Measurements from ENCODE around the gene RAB11FIP4.
A peak's percentile ranks its signal among the peaks of the same experiment; 100 is the strongest.

The RAB11FIP4 gene

GRCh38 chr17:31411707-31412285 is 20.3 kb downstream of the RAB11FIP4 start:
- peak; percentile 56 for DNase-seq

- DNase-seq, result peak; percentile 59
These were observed 21.0 kb downstream of the RAB11FIP4 start for GRCh38 chr17:31412511-31412910.

DNA sequence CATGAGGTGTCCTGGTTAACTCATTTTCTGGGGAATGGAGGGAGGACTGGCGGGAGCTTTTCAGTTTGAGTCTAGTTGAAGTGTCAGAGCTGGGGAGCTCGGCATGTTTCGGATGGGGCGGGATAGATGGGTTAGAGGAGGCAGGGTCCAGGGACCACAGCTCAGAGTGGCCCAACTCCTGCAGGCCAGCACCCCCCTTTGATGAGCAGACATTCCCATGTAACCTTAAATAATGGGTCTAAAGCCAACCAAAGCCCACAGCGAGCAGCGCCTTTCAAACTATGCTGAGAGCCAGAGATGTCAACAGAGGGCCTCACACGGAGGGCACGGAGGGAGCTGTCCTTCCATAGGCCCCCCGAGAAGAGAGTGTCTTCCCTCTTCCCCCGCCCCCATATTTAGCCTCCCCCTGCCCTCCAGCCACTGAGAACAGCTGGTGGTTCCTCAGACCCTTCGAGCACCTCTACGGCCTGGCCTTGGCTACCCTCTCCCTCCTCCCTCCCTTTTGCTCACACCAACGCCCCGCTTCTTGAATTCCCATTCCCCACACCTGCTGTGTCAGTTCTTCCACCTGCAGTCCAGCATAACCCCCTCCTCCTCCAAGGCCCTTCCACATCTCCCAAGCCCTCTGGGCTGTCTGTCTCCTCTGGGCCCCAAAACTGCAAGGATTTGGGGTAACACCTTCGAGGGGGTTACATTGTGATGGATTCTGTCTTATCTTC is 21.8 kb downstream of the RAB11FIP4 start:
- peak; percentile 51 for DNase-seq

DNA sequence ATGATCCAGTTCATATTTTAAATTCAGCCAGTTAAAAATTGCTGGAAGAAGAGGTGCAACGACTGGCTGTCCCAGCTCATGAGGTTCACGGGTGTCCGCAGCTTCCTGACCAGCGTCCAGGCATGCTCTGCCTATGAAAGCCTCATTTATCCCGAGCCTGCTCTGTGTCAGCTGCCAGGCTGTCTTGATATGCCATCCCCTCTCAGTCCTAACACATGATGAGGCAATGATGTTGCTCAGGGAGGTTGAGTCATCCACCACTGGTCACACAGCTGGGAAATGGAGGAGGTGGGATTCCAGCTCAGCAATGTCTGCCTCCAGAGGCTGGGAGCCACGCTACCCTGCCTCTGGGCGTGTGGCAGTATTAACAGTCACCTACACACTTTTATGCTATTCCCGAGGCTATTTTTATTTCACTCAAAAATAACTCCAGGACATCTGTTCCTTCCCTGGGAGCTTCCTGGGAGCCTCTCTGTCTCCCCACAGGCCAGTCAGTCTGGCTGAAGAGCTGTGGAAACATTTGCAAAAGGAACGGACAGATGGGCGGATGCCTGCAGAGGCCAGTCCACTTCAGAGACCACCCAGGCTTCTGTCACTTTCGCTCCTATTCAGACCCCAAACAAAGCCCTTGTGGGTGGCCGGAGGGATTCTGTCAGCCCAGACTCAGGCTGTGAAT is 22.5 kb downstream of the RAB11FIP4 start:
- DNase-seq, result peak; percentile 95

DNA sequence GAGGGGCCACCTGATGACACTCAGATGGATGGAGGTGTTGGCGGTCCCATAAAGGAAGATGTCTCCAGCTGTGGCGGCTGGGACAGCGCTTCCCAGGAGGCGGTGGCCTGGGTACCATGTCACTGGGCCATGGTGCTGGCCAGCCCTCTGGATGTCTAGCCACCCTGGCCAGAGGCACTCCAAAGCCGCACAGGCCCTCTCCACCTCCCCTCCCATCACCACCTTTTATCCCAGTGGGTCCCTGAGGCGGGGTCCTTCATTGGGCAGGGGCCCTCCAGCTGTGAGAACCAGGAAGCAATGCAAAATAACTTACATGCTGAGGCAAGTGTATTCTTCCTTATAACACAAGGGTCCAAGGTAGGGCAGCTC is 23.1 kb downstream of the RAB11FIP4 start:
- DNase-seq, result no peak

- DNase-seq, result peak; percentile 48
These were observed 23.6 kb downstream of the RAB11FIP4 start for GRCh38 chr17:31415004-31415454.

DNA sequence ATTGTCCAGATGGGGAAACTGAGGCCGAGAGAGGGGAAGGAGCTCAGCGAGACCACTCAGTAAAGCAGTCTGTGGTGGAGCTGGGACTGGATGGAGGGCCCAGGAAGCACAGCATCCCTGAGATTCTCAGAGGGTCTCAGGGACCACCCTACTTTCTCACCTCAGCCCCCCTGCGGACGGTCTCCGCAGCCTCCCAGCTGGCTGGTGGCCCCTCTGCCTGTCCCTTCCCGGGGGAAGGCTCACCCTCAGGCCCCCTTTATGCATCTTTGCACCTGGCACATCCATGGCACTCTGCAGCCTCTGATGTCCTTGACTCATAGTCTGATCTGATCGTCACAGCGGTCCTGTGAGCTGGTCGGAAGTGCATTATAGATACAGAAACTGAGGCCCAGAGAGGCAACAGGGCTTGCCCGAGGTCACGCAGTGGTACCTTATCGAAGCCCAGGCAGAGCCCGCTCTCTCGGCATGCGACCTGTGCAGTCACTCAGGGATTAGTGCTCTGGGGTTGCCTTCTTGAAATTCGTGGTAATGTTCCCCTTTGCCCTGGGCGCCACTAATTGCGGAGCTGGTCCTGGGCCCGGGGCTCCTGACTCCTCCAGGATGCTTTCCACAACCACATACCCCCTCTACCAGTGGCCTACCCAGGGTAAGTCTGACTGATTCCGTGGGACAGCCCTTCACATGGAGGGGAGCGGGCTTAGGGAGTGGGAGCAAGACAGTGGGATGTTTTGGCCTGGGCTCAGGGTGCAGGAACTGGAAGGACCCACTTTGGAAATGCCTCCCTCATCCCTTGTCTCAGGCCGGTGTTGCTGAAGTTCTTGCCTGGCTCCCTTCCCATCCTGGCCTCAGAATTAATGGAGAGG is 24.4 kb downstream of the RAB11FIP4 start:
- DNase-seq, result no peak

GRCh38 chr17:31416503-31416923 is 25.0 kb downstream of the RAB11FIP4 start:
- DNase-seq, result peak; percentile 83

DNA sequence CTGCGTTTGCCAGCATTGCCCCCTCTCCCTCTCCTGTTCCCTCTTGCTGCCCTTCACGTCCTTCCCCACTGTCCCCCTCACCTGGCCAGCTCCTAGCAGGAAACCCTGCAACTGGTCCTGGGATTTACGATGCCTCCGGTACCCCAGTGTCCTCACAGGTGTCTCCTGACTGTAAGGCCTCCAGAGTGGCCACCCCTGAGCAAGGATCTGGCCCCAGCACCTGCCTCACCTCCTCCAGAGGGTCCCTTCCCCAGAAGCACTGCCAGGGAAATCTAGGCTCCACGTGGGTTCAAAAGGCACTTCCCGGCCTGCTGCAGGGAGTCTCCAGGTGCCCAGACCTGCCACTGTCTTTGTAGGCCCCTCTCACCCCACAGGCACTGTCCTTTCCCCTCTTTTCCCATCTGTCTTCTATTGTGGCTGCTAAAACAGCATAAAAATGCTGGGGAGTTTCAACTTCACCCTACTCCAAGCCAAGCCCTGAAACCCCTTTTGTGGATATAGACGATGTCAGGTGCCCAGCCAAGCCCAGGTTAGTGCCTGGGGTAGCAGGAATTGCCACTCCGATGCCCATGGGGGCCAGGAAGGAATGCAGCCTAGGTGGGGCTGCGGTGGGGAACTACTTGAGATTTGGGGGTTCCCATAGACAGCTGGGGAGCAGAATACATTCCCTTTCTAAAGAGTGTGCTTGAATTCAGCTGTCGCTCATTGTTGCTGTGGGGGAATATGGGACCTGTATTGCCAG is 25.7 kb downstream of the RAB11FIP4 start:
- DNase-seq, result peak; percentile 55

DNA sequence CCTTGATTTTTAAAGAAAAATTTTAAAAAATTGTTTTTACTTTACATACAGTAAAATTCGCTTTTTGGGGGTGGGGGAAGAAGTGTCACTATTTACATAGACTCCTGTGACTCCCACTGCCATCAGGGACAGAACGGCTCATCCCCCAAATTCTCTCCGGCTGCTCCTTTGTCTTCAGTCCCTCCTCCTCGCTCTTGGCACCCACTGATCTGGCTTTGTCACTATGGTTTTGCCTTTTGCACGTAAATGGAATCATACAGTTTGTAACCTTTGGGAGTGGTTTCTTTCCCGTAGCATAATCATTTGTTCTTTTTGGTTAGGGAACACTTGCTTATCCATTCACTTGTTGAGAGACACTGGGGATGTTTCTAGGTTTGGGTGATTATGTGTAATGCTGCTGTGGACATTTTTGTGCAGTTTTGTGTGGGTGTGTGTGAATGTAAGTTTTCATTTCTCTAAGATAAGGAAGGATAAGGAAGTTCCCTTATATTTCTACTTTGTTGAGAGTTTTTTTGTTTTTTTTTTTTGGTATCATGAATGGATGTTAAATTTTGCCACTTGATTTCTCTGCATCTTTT is 27.4 kb downstream of the RAB11FIP4 start:
- peak; percentile 19 for DNase-seq

DNA sequence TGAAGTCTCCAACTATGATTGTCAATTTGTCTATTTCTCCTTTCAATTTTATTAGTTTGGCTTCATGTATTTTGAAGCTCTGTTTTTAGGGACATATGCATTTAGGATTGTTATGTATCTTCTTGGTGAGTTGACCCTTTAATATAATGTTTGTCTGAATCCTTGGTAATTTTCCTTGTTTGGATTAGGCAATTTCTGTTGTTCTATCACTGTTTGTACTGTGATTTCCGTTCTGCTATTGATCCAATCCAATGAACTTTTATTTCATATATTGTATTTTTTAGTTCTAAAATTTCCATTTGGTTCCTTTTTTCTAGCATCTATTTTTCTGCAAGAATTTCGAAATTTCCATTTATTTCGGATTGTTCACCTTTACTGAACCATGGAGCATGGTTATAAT is 31.0 kb downstream of the RAB11FIP4 start:
- DNase-seq, result no peak

DNA sequence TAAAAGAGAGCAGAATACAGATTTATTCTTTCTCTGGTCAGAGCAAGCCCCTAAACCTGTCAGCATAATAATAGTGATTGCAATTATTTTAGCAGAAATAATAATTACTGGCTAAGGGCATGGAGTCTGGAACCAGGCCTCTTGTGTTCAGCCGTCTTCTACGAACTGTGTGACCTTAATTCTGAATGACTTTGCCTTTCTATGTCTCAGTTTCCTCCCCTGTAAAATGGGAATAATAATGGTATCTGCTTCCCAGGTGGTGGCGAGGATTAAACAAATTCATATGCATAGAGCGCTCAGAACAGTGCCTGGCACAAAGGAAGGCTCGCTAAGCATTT is 33.4 kb downstream of the RAB11FIP4 start:
- DNase-seq, result no peak

GRCh38 chr17:31425282-31426040 is 34.0 kb downstream of the RAB11FIP4 start:
- peak; percentile 83 for DNase-seq

DNA sequence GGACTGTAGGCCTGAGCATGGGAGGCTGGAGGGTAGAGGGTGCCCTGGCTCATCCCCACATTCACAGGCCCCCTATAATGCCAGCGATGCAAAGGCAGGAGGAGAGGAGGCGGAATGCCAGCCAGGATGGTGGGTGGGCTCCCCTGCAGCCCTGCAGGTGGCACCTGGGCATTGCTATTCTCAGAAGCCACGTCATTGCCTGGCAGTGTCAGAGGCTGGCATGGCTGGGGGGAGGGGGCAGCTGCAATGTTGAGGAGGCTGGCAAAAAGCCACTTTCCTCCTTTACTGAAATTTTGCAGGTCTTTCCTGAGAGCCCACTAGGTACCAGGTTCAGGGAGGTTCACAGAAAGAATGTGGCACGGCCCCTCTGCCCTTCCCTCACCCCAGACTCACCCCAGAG is 36.2 kb downstream of the RAB11FIP4 start:
- DNase-seq, result no peak

DNA sequence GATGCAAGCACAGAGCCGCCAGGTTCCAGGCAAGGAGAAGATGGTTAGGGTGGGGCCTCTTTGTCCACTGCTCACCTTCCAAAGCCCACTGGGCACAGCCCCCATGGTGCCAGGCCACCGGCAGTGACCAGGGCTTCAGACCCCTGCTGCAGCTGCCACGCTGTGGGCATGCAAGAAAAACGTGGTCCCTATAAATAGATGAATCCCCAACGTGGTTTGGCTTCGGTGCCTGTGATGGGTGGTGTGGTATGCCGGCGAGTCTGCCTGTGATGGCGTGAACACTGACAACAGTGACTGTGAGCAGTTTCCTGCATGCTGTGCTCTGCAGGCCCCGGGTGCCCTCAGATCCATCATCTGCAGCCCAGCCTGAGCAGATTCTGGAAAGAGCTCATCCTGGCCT is 36.6 kb downstream of the RAB11FIP4 start:
- DNase-seq, result peak; percentile 50

DNA sequence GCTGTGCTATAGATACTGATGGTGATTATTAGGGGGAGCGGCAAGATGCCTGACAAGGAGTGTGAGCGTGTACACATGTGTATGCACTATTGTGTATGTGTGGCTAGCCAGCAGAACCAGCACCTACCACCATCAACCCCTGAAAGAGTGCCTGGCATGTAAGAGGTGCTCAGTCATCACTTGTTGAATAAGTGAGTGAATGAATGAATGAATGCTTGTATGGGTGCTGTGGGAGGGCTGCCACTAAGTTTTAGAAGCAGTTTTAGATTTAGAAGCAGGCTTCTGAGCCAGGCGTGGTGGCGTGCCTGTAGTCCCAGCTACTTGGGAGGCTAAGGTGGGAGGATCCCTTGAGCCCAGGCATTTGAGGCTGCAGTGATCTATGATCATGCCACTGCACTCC is 37.0 kb downstream of the RAB11FIP4 start:
- DNase-seq, result no peak

GRCh38 chr17:31431098-31431851 is 39.8 kb downstream of the RAB11FIP4 start:
- peak; percentile 49 for DNase-seq

DNA sequence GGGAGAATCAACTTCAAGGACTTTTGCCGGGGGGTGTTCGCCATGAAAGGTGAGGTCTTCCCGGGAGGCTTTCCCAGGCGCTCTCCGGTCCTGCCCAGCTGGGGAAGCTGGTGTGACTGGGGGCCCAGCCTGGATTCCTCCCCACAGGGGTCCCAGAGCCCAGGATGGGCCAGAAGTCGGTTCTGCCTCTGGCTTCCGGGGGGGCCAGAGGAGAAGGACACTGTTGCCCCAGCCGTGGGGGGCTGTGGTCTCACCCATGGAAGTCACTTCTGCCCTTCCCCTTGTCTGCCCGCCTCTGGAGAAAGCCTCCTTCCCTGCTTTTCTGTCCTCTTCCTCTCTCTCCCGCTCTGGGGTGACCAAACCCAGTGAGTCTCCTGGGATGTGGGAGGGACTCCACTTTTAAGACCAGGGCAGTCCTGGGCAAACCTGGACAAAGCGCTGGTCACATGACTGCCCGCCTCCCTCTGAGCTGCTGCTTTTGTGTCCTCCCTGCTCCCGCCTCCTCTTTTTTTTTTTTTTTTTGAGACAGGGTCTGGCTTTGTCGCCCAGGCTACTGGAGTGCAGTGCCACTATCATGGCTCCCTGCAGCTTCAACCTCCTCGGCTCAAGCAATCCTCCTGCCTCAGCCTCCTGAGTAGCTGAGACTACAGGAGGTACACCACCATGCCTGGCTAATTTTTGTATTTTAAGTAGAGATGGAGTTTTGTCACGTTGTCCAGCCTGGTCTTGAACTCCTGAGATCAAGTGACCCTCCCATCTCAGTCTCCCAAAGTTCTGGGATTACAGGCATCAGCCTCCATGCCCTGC is 40.6 kb downstream of the RAB11FIP4 start:
- DNase-seq, result peak; percentile 86

- DNase-seq, result peak; percentile 53
These were observed 41.8 kb downstream of the RAB11FIP4 start for GRCh38 chr17:31433091-31433790.
